ENCODE measurements around the gene RGS18. TPM values are rescaled to one million over a fixed set of nuclear protein-coding genes. Genes with fewer than 3 reads are reported as not detected.
"Not testable (repeated sequence)": the region's sequence is repeated elsewhere in the genome, so short reads cannot be mapped to it uniquely, and the experiment has no call there.

The RGS18 gene
- total RNA-seq, 1 experiment from 2014 or later, result not detected

DNA sequence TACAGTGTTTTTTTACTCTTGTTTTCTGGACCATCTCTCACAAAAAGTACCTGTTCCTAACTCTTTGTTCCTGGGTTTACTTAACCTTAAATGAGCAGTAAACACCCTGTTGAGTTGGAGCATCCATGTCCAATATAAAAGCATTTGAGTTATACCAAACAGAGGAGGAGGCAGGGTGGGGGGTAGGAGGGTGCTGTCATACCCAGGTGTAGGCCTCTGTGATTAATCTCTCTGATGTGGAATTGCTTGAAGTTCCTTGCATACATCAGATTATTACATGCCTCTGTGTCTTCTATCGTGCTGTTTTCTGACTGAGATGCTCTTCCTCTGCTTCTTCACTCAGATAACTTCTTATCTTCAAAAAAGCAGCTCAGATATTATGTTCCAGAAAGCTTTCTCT is 28.1 kb upstream of the RGS18 start:
- Histone ChIP-seq H4K91ac (ENCODE audit: insufficient read length, low read depth, low read length) (no peak overlapping the region), H3K23ac (ENCODE audit: insufficient read length, low read depth, low read length) (no peak overlapping the region), H3K18ac (ENCODE audit: insufficient read length, low read depth, low read length) (no peak overlapping the region), H3K4me2 (ENCODE audit: insufficient read depth, insufficient read length, low read length) (no peak overlapping the region), H3K4ac (ENCODE audit: low read depth, low read length) (no peak overlapping the region), H2AK5ac (ENCODE audit: insufficient read length, low read length) (no peak overlapping the region), H4K20me1 (ENCODE audit: control insufficient read depth, insufficient read depth, insufficient read length) (no peaks in the 10 kb centered on the region), H2BK15ac (ENCODE audit: low read depth, low read length) (no peak overlapping the region), H3K23me2 (ENCODE audit: insufficient read length, low read depth, low read length, poor library complexity, severe bottlenecking) (no peaks in the 10 kb centered on the region), H2BK20ac (ENCODE audit: low read depth, low read length, poor library complexity, severe bottlenecking) (no peak overlapping the region), H3K14ac (ENCODE audit: insufficient read depth, low read length) (no peak overlapping the region), H4K5ac (ENCODE audit: insufficient read length, low read depth, low read length) (no peak overlapping the region), H3K79me2 (ENCODE audit: insufficient read depth, low read length) (no peaks in the 10 kb centered on the region), H3K27me3 (ENCODE audit: insufficient read depth, low read length) (no peaks in the 10 kb centered on the region), H3K79me1 (ENCODE audit: insufficient read depth, low read depth, low read length, poor library complexity, severe bottlenecking) (no peaks in the 10 kb centered on the region), H3T11ph (ENCODE audit: low read length) (no peak overlapping the region), H2BK5ac (ENCODE audit: insufficient read length, low read length) (no peak overlapping the region), H2AFZ (ENCODE audit: low read length) (no peak overlapping the region), H4K8ac (replicated peaks; ENCODE audit: insufficient read length, low read depth, low read length) (no peak overlapping the region), H3K9me3 (ENCODE audit: control insufficient read depth, low read depth, low read length) (no peaks in the 10 kb centered on the region), H3K56ac (ENCODE audit: insufficient read length, low read depth, low read length) (no peak overlapping the region), H2BK12ac (ENCODE audit: insufficient read length, low read depth, low read length) (no peak overlapping the region), H3K27ac (ENCODE audit: insufficient read length, low read depth, low read length) (no peak overlapping the region), H2BK120ac (ENCODE audit: low read depth, low read length, poor library complexity, severe bottlenecking) (no peak overlapping the region), H3K9ac (ENCODE audit: extremely low read depth, insufficient read length, low read length) (no peak overlapping the region), H3K4me1 (ENCODE audit: insufficient read depth, low read length) (no peaks in the 10 kb centered on the region)
- no CpG with 5 or more reads among the region's 1 CpG for WGBS (ENCODE audit: extremely low coverage, insufficient read length, low lambda C conversion rate)
- Mint-ChIP-seq H3K27me3 (ENCODE audit: low read depth) (no peaks in the 10 kb centered on the region), H3K4me3 (no peak overlapping the region), H3K27ac (no peak overlapping the region; a peak in 1 of 7 replicates), H3K36me3 (ENCODE audit: insufficient read depth in 1 of 3, low read depth in 3 of 3) (peaks cover 0 to 3% (median 0%) of the 10 kb centered on the region in 3 experiments; a peak in 4 of 7 replicates), H3K4me1 (peaks cover 13 to 18% of the 10 kb centered on the region in 2 experiments), H3K9me3 (peaks cover 0 to 4% of the 10 kb centered on the region in 2 experiments; a peak in 2 of 5 replicates)
- DNase-seq, result no peak
- TF ChIP-seq, protein P1, sequence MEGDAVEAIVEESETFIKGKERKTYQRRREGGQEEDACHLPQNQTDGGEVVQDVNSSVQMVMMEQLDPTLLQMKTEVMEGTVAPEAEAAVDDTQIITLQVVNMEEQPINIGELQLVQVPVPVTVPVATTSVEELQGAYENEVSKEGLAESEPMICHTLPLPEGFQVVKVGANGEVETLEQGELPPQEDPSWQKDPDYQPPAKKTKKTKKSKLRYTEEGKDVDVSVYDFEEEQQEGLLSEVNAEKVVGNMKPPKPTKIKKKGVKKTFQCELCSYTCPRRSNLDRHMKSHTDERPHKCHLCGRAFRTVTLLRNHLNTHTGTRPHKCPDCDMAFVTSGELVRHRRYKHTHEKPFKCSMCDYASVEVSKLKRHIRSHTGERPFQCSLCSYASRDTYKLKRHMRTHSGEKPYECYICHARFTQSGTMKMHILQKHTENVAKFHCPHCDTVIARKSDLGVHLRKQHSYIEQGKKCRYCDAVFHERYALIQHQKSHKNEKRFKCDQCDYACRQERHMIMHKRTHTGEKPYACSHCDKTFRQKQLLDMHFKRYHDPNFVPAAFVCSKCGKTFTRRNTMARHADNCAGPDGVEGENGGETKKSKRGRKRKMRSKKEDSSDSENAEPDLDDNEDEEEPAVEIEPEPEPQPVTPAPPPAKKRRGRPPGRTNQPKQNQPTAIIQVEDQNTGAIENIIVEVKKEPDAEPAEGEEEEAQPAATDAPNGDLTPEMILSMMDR (conservative IDR thresholded peaks at IDR 0.05), result no peak

DNA sequence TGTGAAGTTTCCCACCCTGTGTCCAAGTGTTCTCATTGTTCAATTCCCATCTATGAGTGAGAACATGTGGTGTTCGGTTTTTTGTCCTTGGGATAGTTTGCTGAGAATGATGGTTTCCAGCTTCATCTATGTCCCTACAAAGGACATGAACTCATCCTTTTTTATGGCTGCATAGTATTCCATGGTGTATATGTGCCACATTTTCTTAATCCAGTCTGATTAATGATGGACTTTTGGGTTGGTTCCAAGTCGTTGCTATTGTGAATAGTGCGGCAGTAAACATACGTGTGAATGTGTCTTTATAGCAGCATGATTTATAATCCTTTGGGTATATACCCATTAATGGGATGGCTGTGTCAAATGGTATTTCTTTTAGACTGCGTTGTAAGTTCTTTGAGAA is 27.4 kb upstream of the RGS18 start:
- not testable (repeated sequence) for H4K5ac ChIP-seq (ENCODE audit: insufficient read length, low read depth, low read length); H3K14ac ChIP-seq (ENCODE audit: insufficient read depth, low read length); H2BK15ac ChIP-seq (ENCODE audit: low read depth, low read length); H3K27ac ChIP-seq (ENCODE audit: insufficient read length, low read depth, low read length); H3T11ph ChIP-seq (ENCODE audit: low read length); H3K56ac ChIP-seq (ENCODE audit: insufficient read length, low read depth, low read length); H2BK120ac ChIP-seq (ENCODE audit: low read depth, low read length, poor library complexity, severe bottlenecking); H2BK20ac ChIP-seq (ENCODE audit: low read depth, low read length, poor library complexity, severe bottlenecking); H3K27ac Mint-ChIP-seq; H3K36me3 Mint-ChIP-seq (ENCODE audit: insufficient read depth in 1 of 3, low read depth in 3 of 3); H2BK12ac ChIP-seq (ENCODE audit: insufficient read length, low read depth, low read length); H4K91ac ChIP-seq (ENCODE audit: insufficient read length, low read depth, low read length); H2BK5ac ChIP-seq (ENCODE audit: insufficient read length, low read length); H3K23ac ChIP-seq (ENCODE audit: insufficient read length, low read depth, low read length); H3K27me3 ChIP-seq (ENCODE audit: insufficient read depth, low read length); H3K9me3 Mint-ChIP-seq; H3K79me1 ChIP-seq (ENCODE audit: insufficient read depth, low read depth, low read length, poor library complexity, severe bottlenecking); H3K4me3 Mint-ChIP-seq; H3K9ac ChIP-seq (ENCODE audit: extremely low read depth, insufficient read length, low read length); H2AK5ac ChIP-seq (ENCODE audit: insufficient read length, low read length); DNase-seq; H3K79me2 ChIP-seq (ENCODE audit: insufficient read depth, low read length); H3K23me2 ChIP-seq (ENCODE audit: insufficient read length, low read depth, low read length, poor library complexity, severe bottlenecking); H3K18ac ChIP-seq (ENCODE audit: insufficient read length, low read depth, low read length); H4K8ac ChIP-seq (replicated peaks; ENCODE audit: insufficient read length, low read depth, low read length); H3K4me1 ChIP-seq (ENCODE audit: insufficient read depth, low read length); H2AFZ ChIP-seq (ENCODE audit: low read length); H4K20me1 ChIP-seq (ENCODE audit: control insufficient read depth, insufficient read depth, insufficient read length); H3K4me2 ChIP-seq (ENCODE audit: insufficient read depth, insufficient read length, low read length); H3K4ac ChIP-seq (ENCODE audit: low read depth, low read length); H3K9me3 ChIP-seq (ENCODE audit: control insufficient read depth, low read depth, low read length); H3K27me3 Mint-ChIP-seq (ENCODE audit: low read depth)
- no CpG with 5 or more reads among the region's 5 CpGs for WGBS (ENCODE audit: extremely low coverage, insufficient read length, low lambda C conversion rate)
- peaks cover 11 to 12% of the 10 kb centered on the region in 2 experiments for H3K4me1 Mint-ChIP-seq

Data from H9 (cell line).